Mesenchymal stem cell (in vitro differentiated cells and primary cell): Measurements from ENCODE around the gene EDC4.
"Not testable (repeated sequence)": the region's sequence is repeated elsewhere in the genome, so short reads cannot be mapped to it uniquely, and the experiment has no call there.

Experiments
- DNase-seq: peaks from one replicate; pipeline ENCODE4 v3.0.0-alpha.2; 2013
- H2AFZ ChIP-seq: one replicate; pipeline ENCODE4 v1.6.1; 2013; ENCODE audit warnings: low read depth, mild to moderate bottlenecking, control low read depth, inconsistent platforms, low read length, moderate library complexity
- H2AK5ac ChIP-seq: 2 replicates; pipeline ENCODE4 v1.6.1; 2013; ENCODE audit warnings: low read length, moderate library complexity, mild to moderate bottlenecking, inconsistent platforms; ENCODE audit not compliant: severe bottlenecking
- H2BK120ac ChIP-seq: one replicate; pipeline ENCODE4 v1.6.1; 2013; ENCODE audit warnings: low read depth, mild to moderate bottlenecking, inconsistent platforms, low read length, moderate library complexity
- H2BK12ac ChIP-seq, 2 experiments: one replicate each; pipeline ENCODE4 v1.6.1; 2013; ENCODE audit warnings: inconsistent platforms in 2 of 2, low read length in 2 of 2, mild to moderate bottlenecking in 2 of 2, moderate library complexity in 2 of 2, control low read depth in 1 of 2
- H2BK15ac ChIP-seq: one replicate; pipeline ENCODE4 v1.6.1; 2013; ENCODE audit warnings: mild to moderate bottlenecking, low read depth, inconsistent platforms; ENCODE audit not compliant: poor library complexity, severe bottlenecking
- H2BK5ac ChIP-seq: 2 replicates; pipeline ENCODE4 v1.6.1; 2013; ENCODE audit warnings: low read depth, mild to moderate bottlenecking, low read length, control low read depth, inconsistent platforms; ENCODE audit not compliant: poor library complexity, severe bottlenecking
- H3K14ac ChIP-seq, 2 experiments: one replicate each; pipeline ENCODE4 v1.6.1; 2013; ENCODE audit warnings: inconsistent platforms in 2 of 2, low read length in 2 of 2, control low read depth in 1 of 2, mild to moderate bottlenecking in 1 of 2, moderate library complexity in 1 of 2
- H3K18ac ChIP-seq, 2 experiments: one replicate each; pipeline ENCODE4 v1.6.1; 2013; ENCODE audit warnings: inconsistent platforms in 2 of 2, low read length in 2 of 2, control low read depth in 1 of 2, low read depth in 1 of 2, mild to moderate bottlenecking in 1 of 2
- H3K23ac ChIP-seq, 2 experiments: one replicate each; pipeline ENCODE4 v1.6.1; 2013; ENCODE audit warnings: inconsistent platforms in 2 of 2, low read length in 2 of 2, mild to moderate bottlenecking in 2 of 2, moderate library complexity in 2 of 2, control low read depth in 1 of 2
- H3K27ac ChIP-seq: 2 replicates; pipeline ENCODE4 v1.5.1; 2013; ENCODE audit warnings: mild to moderate bottlenecking, moderate library complexity, low read length, control low read depth, inconsistent platforms; ENCODE audit not compliant: poor library complexity, severe bottlenecking
- H3K27me3 ChIP-seq, 2 experiments: 2 replicates each; pipeline versions ENCODE4 v1.6.1 to v1.7.0; 2013; ENCODE audit warnings: low read length in 2 of 2, mild to moderate bottlenecking in 2 of 2, moderate library complexity in 2 of 2, control low read depth in 1 of 2, inconsistent platforms in 1 of 2; ENCODE audit not compliant: control insufficient read depth in 1 of 2, insufficient read depth in 1 of 2
- H3K36me3 ChIP-seq, 2 experiments: 2 replicates each; pipeline versions ENCODE4 v1.6.1 to v1.7.0; 2013; ENCODE audit warnings: low read length in 2 of 2, control low read depth in 1 of 2, inconsistent platforms in 1 of 2, low read depth in 1 of 2, mild to moderate bottlenecking in 1 of 2; ENCODE audit not compliant: insufficient read depth in 2 of 2, control insufficient read depth in 1 of 2
- H3K4ac ChIP-seq, 2 experiments: one replicate each; pipeline ENCODE4 v1.6.1; 2013; ENCODE audit warnings: inconsistent platforms in 2 of 2, low read length in 2 of 2, mild to moderate bottlenecking in 2 of 2, moderate library complexity in 2 of 2, control low read depth in 1 of 2, low read depth in 1 of 2
- H3K4me1 ChIP-seq: 2 replicates; pipeline ENCODE4 v1.6.1; 2013; ENCODE audit warnings: low read depth, low read length, control low read depth; ENCODE audit not compliant: control insufficient read depth, insufficient read depth
- H3K4me2 ChIP-seq: 2 replicates; pipeline ENCODE4 v1.6.1; 2013; ENCODE audit warnings: low read length, mild to moderate bottlenecking, inconsistent platforms; ENCODE audit not compliant: poor library complexity, severe bottlenecking
- H3K4me3 ChIP-seq, 2 experiments: 2 replicates each; pipeline versions ENCODE4 v1.5.1 to v1.7.0; 2013; ENCODE audit warnings: low read length in 2 of 2, mild to moderate bottlenecking in 2 of 2, control low read depth in 1 of 2, low read depth in 1 of 2; ENCODE audit not compliant: insufficient read depth in 1 of 2
- H3K79me1 ChIP-seq: replicated peaks from 2 replicates; pipeline ENCODE4 v1.6.1; 2013; ENCODE audit warnings: mild to moderate bottlenecking, control low read depth, low read length, inconsistent platforms; ENCODE audit not compliant: poor library complexity, severe bottlenecking
- H3K9ac ChIP-seq: 2 replicates; pipeline ENCODE4 v1.7.0; 2013; ENCODE audit warnings: mild to moderate bottlenecking, low read length, moderate library complexity
- H3K9me3 ChIP-seq: 2 replicates; pipeline ENCODE4 v1.7.0; 2013; ENCODE audit warnings: mild to moderate bottlenecking, low read length; ENCODE audit not compliant: control insufficient read depth
- H4K8ac ChIP-seq: one replicate; pipeline ENCODE4 v1.6.1; 2013; ENCODE audit warnings: inconsistent platforms, mild to moderate bottlenecking, low read length, moderate library complexity
- H4K91ac ChIP-seq: one replicate; pipeline ENCODE4 v1.6.1; 2013; ENCODE audit warnings: mild to moderate bottlenecking, low read length, inconsistent platforms
- WGBS: methylation state at CpG from one replicate; pipeline ENCODE4 v1.1.7; 2013; ENCODE audit warnings: mixed read lengths; 5-methylcytosine and 5-hydroxymethylcytosine counted together

EDC4 gene

DNA sequence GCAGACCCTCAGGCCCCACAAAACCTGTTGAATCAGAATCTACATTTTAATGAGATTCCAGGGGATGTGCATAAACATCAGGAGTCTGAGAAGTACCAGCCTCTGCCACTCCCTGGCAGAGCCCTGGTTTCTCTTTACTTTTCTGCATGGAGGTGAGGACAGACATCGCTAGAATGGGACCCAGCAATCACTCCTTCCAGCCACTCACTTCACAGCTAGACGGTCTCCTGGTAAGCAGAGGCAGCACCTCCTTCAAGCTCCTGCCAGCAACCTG lies 42.6 kb downstream of the EDC4 start:
- H3K27ac ChIP-seq, H2BK12ac ChIP-seq, H3K4me2 ChIP-seq, H3K9me3 ChIP-seq, H3K14ac ChIP-seq, H4K8ac ChIP-seq, H3K27me3 ChIP-seq, H2BK5ac ChIP-seq, H2AK5ac ChIP-seq, DNase-seq, H3K9ac ChIP-seq, H2BK120ac ChIP-seq, H4K91ac ChIP-seq, H2AFZ ChIP-seq, H3K23ac ChIP-seq, H3K18ac ChIP-seq, H2BK15ac ChIP-seq, H3K4me3 ChIP-seq, H3K4ac ChIP-seq: not testable (repeated sequence)
- Histone ChIP-seq H3K4me1 (peaks cover 31% of the 10 kb centered on the region), H3K79me1 (peaks cover 58% of the 10 kb centered on the region), H3K36me3 (peaks cover 27 to 67% of the 10 kb centered on the region in 2 experiments)
- WGBS: 71% methylated on average over 1 of the region's 2 CpGs

DNA sequence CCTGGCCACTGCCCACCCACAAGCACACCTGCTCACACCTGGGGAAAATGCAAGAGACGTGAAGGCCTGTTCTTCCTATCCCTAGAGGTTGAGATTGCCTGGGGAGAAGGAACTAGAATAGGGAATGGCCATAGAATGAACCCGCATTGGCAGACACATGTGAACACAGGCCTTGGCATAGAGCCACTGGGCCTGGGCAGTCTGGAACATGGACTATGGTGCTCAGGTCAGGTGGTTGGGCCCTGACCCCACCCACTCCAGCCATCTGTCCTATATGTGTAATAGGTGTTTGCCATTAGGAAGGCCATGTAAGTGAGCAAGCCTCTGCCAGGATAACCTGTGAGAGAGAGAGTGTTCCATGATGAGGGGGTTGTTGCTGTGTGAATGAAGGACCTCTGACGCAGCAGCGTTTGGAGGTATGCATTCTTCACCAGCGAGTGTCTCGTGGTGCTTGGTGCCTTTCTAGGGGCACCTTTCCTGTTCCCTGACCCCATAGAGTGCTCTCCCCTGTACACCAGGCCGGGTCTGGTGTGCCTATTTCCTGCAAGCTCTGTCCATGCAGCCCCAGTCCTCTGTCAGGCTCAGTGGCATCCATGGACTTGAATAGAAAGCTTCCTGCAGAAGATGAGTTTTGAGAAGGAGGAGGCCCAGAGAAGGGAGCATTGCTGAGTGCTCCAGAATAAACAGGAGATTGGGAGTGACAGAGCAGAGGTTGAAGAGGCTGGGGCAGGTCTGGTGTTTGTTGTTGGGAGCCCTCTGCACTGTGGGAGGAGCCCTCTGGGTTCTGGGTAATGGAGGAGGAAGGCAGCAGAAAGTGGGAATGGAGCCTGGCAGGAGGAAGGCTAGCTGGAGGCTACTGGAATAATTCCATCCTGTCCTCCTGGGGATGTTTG lies 43.2 kb downstream of the EDC4 start:
- H3K18ac ChIP-seq: peak overlapping the region in 1 of 2 experiments; percentile 42
- no peak overlapping the region for H2AK5ac ChIP-seq
- no peaks in the 10 kb centered on the region for H3K9me3 ChIP-seq
- H3K14ac ChIP-seq: no peak overlapping the region
- no peak overlapping the region for H2AFZ ChIP-seq
- H2BK5ac ChIP-seq: no peak overlapping the region
- H2BK12ac ChIP-seq: no peak overlapping the region
- peaks cover 57% of the 10 kb centered on the region for H3K79me1 ChIP-seq
- H3K9ac ChIP-seq: no peak overlapping the region
- H2BK15ac ChIP-seq: no peak overlapping the region
- 64% methylated on average over 7 of the region's 7 CpGs for WGBS
- no peak for DNase-seq
- no peak overlapping the region for H4K8ac ChIP-seq
- H3K27ac ChIP-seq: no peak overlapping the region
- no peak overlapping the region for H3K4me3 ChIP-seq
- H4K91ac ChIP-seq: no peak overlapping the region
- H3K27me3 ChIP-seq: no peaks in the 10 kb centered on the region
- H3K23ac ChIP-seq: no peak overlapping the region
- H3K4me1 ChIP-seq: peaks cover 26% of the 10 kb centered on the region
- no peak overlapping the region for H3K4me2 ChIP-seq
- peaks cover 22 to 64% of the 10 kb centered on the region in 2 experiments for H3K36me3 ChIP-seq
- no peak overlapping the region for H3K4ac ChIP-seq
- H2BK120ac ChIP-seq: no peak overlapping the region

DNA sequence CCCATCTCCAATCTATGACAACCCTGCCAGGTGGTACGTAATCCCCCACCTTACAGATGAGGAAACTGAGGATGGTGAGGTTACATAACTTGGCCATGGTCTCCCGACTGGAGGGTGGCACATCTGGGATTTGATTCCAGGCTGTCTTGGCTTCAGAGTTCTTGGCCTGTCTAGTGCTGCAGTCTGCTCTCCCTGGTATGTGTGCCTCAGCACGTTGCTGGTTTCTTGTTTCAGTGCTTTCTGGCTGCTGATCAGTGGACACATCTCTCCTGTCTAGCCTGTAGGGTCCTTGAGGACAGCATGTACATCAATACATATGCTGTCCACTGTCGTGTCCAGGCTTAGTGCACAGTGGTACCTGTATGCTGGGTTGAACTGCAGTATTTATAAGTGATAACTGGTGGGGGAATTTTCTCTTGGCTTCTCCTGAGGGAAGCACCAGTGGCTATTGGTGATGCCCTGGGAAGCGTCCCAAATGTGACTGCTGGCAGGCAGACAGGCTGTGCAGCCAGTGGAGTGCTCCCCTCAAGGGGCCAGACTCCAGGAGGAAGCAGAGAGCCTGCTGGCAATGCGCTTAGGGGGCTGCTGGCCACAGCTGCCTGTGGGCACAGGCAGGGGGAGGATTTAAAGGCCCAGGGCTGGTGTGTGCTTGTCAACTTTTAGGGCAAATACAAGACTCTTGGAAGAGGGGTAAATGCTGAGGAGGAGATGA lies 44.4 kb downstream of the EDC4 start:
- H3K18ac ChIP-seq: no peak overlapping the region
- H3K4me2 ChIP-seq: no peak overlapping the region
- no peak overlapping the region for H3K23ac ChIP-seq
- H2AFZ ChIP-seq: no peak overlapping the region
- no peak overlapping the region for H3K4me3 ChIP-seq
- H3K4ac ChIP-seq: no peak overlapping the region
- peak overlapping the region; percentile 28 for H4K91ac ChIP-seq
- H2BK12ac ChIP-seq: peak overlapping the region in 1 of 2 experiments; percentile 4
- H2BK120ac ChIP-seq: no peak overlapping the region
- H2BK15ac ChIP-seq: no peak overlapping the region
- no peaks in the 10 kb centered on the region for H3K9me3 ChIP-seq
- DNase-seq: no peak
- H4K8ac ChIP-seq: no peak overlapping the region
- WGBS: 71% methylated on average over 6 of the region's 6 CpGs
- H3K36me3 ChIP-seq: peaks cover 10 to 55% of the 10 kb centered on the region in 2 experiments
- peaks cover 55% of the 10 kb centered on the region for H3K79me1 ChIP-seq
- no peak overlapping the region for H2AK5ac ChIP-seq
- no peak overlapping the region for H3K14ac ChIP-seq
- peaks cover 26% of the 10 kb centered on the region for H3K4me1 ChIP-seq
- H2BK5ac ChIP-seq: no peak overlapping the region
- peak overlapping the region; percentile 33 for H3K9ac ChIP-seq
- no peaks in the 10 kb centered on the region for H3K27me3 ChIP-seq
- H3K27ac ChIP-seq: peak overlapping the region; percentile 36

DNA sequence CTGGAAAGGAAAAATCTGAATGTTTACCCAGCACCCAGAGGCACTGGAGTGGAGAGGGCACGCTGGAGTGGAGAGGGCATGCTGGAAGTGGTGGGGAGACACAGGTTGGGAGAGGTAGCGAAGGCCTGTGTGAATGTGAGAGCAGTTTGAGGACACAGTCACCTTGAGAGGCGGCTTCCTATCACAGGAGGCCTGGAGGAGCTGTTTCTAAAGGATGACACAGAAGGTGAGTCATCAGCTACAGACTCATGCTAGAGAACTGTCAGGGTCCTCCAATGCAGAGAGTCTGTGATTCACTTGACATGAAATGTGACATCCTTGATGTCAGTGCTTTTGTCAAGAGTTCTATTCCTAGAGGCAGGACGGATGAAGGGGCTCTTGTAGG lies 45.0 kb downstream of the EDC4 start:
- Histone ChIP-seq H3K4me1 (peaks cover 26% of the 10 kb centered on the region), H3K4me3 (no peak overlapping the region), H3K4ac (no peak overlapping the region), H3K14ac (peak overlapping the region in 1 of 2 experiments; percentile 67), H4K8ac (no peak overlapping the region), H3K23ac (no peak overlapping the region), H4K91ac (peak overlapping the region; percentile 28), H2BK15ac (no peak overlapping the region), H2AK5ac (no peak overlapping the region), H3K27ac (peak overlapping the region; percentile 36), H3K4me2 (no peak overlapping the region), H3K9me3 (no peaks in the 10 kb centered on the region), H2BK5ac (no peak overlapping the region), H2AFZ (no peak overlapping the region), H2BK120ac (no peak overlapping the region), H3K18ac (no peak overlapping the region), H3K79me1 (peaks cover 59% of the 10 kb centered on the region), H2BK12ac (no peak overlapping the region), H3K27me3 (no peaks in the 10 kb centered on the region), H3K36me3 (peaks cover 8 to 56% of the 10 kb centered on the region in 2 experiments), H3K9ac (peak overlapping the region; percentile 33)
- 23% methylated on average over 4 of the region's 4 CpGs for WGBS
- peak; percentile 93 for DNase-seq
